NCI-H128 (cell line): ENCODE results near the gene ZCCHC2.
A peak's percentile ranks its signal among the peaks of the same experiment; 100 is the strongest.

Source experiments
- DNase-seq: peaks from one replicate; lab custom pipeline; 2025; ENCODE audit not compliant: unreplicated experiment; lab: John Stamatoyannopoulos, UW

ZCCHC2 gene

DNA sequence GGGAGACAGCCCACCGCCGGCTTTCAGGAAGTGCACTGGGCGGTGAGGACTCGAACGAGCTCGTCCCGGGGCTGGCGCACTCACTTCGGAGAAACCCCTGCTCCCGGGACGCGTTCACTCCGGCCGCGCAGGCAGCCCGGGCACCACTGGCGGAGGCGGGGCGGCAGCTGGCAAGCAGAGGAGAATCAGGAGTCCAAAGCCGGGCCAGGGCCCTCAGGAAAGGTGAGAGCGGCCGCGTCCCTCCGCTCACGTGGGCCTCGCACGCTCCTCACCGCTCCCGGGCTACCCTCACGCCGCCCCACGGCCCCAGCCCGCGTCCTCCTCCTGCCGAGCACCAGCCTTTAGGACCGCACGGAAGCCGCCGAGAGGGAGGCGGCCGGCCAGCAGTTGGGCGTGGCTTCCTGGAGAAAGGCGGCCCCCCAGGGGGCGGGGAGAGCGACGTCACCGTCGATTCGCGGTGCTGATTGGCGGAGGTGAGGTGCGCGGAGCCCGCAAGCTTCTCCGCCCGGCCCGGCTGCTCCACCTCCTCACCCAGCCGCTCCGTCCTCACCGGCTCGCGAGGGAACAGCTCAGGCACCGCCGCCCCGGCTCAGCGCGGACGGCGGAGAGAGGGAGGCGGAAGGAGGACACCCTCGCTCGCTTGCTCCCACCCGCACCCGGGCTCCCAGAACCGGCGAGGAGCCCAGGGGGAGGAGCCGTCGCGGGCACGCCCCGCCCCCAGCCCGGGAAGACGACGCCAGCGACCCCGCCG lies at the start of gene ZCCHC2:
TSS of gene ZCCHC2 (plus strand) at position 522 of the 751 bp plus-strand sequence. CDS start 400 bp downstream, outside the sequence.
- peak; percentile 98 for DNase-seq

DNA sequence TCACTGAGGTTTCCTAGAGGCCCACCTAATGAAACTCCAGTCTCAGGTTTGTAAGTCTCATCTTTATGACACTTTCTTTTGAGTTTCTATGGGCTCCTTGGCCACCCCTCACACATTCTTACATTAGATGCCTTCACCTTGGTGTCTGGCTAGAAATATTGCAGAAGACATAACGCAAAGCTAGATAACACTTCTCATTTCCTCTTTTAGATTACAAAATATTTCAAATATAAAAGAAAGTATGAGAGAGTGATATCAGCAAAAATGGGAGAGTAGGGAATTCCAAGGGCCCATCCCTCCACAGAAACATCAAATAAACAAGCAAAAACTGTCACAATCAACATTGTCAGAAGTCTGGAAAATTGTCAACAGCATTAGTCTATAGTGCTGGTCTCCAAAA lies 43.3 kb upstream of the ZCCHC2 start:
- DNase-seq, result no peak

DNA sequence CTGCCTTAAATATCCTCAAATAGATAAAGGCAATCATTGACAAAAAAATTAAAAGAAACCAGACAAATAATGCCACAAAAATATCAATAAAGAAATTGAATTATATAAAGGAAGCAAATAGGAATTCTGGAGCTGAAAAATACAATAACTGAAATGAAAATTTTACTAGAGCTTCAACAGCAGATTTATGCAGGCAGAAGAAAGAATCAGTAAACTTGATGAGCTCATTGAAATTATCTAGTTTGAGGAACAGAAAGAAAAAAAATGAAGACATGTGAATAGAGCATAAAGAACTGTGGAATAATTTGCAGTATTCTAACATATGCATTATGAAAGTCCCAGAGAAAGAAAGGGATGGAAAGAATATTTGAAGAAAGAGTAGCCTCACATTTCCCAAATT lies 41.9 kb upstream of the ZCCHC2 start:
- DNase-seq, result no peak

DNA sequence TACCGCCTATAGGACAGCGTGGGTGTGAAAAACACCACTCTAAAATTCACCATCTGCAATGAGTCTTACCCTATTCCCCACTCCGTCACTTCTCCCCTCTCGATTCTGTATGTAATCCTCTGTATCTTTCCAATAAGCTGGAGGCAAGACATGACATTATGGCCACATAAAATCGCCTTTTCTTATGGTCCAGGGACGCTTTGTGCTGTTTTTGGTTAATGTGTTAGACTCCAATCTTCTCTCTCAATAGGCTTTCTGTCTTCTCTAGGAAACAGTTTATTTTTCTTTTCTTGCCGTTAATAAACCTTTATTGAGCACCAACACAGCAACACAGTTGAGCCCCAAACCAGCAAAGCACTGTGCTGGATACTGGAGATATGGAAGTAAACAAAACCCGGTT lies 37.9 kb upstream of the ZCCHC2 start:
- no peak for DNase-seq

DNA sequence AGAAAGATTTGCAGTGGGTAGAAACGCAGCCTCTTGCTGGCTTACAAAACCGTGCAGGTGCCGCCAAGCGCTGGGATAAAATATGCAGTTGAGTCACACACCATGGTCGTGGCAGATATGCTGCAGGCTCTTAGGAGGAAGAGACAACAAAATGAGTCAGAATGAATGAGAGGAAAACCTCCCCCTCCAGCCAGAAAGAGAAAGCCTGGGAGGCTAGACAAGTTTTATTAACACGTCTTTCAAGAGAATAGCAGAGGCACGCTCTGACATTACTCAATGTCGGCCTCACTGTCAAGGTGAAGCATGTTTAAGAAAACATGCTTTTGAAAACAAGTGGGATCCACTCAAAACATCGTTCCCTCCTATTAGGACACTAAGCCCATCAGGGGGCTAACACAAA lies 37.1 kb upstream of the ZCCHC2 start:
- DNase-seq, result no peak

DNA sequence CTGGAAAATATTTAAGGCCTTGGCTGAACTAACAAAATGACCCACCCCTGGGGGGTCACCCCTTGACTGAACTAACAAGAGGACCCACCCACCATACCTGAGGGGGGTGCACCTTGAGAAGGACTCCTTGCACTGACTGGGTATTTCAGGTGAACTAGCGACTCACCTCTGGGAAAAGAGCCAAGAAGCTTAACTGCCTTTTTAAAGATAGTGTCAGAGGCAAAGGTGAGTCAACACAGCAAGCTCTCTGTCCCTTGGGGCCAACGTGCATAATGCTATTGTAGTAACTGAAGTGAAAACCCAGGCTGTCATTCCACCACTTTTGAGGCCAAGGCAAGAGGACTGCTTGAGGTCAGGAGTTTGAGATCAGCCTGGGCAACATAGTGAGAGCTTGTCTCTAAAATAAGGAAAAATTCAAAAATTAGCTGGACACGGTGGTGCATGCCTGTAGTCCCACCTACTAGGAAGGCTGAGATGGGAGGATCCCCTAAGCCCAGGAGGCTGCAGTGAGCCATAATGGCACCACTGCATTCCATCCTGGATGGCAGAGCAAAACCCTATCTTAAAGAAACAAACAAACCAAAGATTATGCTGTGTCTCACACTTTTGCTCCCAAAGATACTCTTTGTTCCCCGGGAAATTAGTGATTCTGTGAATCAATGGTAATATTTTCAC lies 36.4 kb upstream of the ZCCHC2 start:
- DNase-seq, result peak; percentile 49

DNA sequence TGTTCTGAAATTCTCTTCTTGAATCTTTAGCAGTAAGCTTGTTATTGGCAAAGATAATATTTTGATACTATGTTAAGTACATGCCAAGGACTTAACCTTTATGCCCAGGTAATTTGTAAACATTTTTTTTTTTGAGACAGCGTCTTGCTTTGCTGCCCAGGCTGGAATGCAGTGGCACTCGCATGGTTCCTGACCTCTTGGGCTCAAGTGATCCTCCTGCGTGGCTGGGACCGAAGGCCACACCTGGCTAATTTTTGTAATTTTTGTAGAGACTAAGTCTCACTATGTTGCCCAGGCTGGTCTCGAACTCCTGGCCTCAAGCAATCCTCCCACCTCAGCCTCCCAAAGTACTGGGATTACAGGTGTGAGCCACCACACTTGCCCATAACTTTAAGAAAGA lies 35.7 kb upstream of the ZCCHC2 start:
- no peak for DNase-seq

DNA sequence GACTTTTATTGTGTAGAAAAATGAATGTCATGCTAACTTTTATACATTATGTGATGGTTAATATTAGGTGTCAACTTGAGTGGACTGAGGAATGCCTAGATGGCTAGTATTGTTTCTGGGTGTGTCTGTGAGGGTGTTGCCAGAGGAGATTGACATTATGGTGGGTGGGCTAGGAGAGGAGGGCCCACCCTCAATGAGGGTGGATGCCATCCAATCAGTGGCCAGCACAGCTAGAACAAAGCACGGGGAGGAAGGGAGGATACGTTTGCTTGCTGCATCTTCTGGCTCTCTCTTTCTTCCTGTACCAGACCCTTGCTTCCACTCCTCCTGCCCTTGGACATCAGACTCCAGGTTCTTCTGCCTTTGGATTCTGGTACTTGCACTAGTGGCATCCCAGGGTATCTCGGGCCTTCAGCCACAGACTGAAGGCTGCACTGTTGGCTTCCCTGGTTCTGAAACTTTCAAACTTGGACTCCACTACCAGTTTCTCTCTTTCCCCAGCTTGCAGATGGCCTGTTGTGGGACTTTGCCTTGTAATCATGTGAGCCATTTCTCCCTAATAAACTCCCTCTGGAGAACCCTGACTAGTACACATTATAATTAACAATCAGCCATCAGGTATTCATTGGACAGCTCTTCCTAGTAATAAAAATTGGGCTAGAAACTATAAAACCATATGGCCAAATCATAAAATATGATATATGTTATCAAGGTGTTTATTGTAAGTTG lies 31.7 kb upstream of the ZCCHC2 start:
- DNase-seq, result no peak

DNA sequence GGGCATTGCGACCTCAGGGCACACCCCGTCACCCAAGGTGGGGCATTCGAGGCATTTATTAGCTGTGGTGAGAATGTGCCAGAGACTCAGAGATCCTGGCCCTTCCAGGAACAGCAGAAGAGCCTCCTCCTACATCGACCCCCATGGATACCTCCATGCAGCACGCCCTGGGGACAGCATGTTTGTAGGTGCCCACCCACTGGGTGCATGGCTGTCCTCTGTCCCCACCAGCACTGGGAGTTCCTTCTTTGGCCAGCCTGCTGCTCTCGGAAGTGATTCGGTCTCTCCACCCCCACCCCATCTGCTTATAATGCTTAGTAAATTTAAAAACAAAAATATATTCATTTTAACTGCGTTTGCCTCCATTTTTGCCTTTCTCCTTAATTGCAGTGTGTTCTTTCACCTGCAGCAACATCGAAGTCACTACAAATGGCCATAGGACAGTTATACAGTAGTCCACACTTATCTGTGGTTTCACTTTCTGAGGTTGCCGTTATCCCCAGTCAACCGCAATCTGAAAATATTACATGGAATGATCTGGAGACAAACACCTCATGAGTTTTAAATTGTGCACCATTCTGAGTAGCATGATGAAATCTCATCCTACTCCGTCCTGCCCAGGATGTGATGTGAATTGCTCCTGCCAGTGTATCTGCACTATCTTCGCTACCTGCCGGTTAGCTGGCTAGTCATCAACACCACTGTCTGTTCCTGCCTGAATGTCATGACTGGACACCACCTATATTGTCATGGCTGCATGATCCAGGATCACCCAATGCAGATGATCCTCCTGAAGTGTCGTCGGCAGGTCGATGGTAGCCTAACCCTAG lies 29.6 kb upstream of the ZCCHC2 start:
- no peak for DNase-seq

DNA sequence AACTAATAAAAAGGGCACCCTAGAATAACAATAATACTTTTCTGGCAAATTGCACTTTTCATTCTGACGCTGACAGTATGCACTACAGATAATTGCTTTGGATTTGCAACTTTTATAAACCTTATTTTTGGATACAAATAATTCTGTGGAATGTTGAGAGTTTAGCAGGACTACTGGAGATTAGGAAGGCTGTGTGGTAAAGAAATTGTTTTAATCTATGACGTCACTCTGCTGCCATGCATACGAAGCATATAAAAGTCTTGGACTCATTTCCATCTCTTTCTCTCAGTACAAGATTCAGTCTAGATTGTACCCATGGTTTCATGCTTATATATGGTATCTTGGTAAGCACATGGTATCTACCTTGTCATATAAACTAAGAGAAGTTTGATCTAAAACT lies 28.1 kb upstream of the ZCCHC2 start:
- DNase-seq, result no peak

DNA sequence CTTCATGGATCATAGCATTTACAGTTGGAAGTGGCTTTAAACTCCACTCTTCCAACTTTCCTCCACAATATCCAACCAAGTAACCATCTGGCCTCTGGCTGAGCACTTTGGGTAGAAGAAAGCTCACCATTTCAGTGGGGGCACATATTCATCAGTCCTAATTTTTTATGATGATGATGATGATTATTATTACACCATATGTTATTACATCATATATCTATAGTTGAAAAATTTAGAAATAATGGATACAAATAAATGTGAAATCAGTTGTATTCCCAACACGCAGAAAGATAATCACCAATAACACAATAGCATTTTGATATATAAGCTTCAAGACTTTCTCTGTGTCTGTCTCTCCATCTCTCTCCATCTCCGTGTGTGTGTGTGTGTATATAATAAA lies 26.6 kb upstream of the ZCCHC2 start:
- DNase-seq, result no peak

DNA sequence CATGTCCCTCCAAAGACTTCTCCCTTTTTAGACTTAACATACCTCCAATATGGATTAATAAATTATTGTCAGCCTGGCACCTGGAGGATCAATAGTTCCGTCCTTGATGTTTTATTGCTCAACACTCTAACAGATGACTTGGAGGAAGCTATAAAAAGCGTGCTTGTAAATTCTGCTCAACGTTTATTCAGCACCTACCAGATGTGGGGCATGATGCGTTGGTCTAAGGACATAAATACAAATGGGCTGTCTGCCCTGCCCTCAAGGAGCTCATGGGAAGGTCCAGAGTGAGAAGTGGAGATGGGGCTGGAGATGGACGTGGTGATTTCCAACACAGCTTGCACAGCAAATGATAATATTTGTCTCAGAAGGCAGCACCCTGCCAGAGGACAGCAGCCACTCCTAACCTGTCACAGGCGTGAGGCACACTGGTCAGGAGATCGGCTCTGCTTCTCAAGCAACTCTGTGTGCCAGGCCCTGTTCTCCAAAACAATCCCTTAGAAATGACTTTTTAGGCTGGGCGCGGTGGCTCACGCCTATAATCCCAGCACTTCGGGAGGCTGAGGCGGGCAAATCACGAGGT lies 25.5 kb upstream of the ZCCHC2 start:
- no peak for DNase-seq

DNA sequence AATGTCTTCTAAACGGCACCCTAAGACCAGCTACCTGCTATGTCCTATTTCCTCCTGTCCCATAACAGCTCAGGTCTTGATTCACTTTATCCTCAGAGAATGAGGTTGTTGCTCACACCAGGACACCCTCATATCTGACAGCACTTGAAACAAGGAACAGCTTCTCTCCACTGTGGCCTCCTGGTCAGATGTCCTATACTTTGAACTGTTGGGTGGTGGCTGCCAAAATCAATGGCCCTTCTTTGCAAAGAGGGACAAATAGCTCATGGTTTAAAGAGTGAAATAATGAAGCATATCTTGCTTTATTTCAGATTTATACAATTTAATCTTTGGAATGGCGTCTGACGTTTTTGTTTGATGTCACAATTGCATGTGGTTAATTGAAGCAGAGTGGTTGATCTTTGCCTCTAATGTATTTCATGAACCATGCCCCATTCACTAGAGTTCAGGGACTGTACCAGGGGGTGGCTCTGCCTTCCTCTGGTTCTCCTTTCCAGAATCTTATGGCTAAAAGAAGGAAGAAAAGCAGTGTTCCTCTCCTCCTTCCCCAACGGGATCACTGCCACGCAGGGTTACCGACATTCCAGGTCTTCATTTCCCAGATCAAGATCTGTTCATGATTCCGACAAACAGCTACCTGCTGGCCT lies 24.1 kb upstream of the ZCCHC2 start:
- DNase-seq, result no peak

DNA sequence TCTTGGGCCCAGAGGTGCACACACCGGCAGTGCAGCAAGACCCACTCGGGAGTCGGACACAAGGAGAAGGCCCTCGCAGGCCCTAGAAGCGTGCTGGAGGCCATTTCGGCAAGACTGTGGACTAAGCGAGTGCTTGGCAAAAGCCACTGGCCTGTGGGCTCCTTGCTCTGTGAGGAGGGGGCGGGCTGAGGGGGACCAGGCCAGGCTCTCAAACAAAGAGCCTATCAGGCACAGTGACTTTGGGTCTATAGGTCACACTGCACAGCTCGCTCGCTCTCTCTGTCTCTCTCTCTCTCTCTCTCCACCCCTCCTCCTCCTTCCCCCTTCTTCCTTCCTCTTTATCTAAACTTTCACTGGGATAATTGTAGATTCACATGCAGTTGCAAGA lies 23.6 kb upstream of the ZCCHC2 start:
- DNase-seq, result no peak

DNA sequence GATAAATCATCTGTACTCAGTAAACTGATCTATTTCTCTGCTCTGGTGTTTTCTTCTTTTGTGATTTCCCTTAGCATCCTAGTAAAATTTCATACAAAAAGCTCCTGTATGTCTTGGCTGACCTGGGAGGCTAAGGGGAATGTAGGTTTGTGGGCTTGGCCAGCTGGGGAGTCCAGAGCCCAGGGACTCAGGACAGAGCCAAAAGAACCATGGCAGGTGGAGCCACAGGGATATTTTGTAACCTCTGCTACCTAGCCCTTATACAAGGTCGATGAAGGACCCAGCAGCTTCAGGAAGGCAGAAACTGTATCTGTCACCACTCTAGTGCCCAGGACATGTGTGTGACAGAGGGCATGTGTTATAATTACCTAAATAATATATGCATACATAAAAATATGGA lies 22.7 kb upstream of the ZCCHC2 start:
- no peak for DNase-seq

DNA sequence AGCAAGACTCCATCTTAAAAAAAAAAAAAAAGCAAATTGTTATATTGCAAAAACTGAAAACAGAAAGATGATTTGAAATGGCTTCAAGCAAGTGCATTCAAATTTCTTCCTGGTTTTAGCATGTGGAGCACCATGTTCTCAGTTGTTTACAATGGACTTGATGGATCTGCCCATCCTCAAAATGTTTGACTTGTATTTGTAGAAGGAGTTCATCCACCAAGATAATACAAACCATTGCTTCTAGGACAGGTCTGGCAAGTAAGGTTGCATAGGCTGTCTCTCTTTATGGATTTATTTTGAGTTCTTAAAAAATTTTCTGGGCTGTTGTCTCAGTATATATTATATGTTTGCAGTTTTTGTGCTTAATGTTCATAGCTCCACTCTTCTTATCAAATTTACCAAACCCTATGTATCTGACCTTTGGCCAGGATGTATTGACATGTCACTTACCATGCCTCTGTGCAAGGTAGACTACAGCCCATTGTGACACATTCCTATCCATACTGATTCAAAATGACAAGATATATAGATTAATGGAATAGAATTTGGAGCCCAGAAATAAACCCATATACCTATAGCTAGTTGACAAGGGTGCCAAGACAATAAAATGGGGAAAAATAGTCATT lies 21.7 kb upstream of the ZCCHC2 start:
- DNase-seq, result no peak

DNA sequence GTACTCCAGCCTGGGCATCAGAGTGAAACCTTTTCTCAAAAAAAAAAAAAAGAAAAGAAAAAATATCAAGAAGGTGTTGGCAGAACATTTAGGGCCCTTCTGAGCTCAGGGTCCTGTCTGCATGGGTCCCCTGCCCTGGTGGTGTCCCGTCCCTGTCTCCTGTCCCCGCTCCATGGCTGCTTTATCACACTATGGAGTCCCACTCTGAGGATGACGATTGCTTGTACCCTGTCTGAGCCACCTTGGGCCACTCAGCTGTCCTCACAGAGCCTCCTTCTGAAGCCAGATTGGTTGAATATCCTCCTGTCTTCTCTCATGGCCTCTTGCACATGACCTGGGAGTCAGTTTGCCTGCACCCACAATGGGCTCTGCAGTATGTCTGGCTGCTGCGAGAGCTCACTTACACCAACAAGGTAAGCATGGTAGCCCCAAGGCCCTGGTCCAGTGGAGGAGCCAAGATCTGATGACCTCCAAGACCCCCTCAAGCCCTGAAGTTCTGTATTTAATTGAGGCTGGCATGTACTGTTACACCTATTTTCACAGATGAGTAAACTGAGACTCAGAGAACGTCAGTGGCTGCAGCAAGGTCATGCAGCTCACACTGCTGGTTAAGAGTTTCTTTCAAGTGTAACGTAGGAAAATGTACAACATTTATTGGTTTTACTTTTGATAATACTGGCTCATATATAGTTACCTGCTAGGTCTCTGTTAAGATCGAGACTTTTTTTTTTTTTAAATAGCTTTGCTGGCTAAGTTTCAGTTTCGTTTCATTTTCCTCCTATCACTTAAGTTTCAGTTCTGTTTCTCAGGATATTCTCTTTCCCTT lies 16.9 kb upstream of the ZCCHC2 start:
- no peak for DNase-seq

DNA sequence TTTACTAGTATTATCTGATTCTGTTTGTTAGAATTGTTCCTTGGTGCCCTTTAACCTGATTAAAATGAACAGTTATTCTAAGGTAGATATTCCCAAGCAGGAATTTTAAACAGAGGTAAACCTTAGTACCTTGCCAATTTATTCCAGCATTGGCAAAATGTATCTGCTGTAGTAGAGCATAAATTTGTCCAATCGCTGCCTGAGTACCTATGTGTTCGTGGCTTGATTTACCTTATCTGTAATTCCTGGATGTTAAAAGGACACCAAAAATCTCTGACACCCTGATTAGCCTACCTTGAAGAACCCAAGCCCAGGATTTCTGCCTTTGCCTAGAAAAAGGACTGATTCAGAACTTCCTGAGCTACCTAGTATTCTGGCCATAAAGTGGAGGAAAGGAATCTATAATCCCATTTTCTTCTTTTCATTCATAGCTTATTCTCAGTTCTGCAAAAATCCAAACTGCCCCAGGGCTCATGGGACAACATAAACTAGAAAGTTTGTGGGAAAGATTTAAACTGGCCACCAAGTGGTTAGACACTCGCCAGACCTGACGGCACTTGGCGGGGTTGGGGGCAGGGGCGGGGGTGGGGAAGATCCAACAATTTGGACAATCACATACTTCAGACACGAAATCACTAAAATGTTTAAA lies 16.2 kb upstream of the ZCCHC2 start:
- DNase-seq, result no peak

DNA sequence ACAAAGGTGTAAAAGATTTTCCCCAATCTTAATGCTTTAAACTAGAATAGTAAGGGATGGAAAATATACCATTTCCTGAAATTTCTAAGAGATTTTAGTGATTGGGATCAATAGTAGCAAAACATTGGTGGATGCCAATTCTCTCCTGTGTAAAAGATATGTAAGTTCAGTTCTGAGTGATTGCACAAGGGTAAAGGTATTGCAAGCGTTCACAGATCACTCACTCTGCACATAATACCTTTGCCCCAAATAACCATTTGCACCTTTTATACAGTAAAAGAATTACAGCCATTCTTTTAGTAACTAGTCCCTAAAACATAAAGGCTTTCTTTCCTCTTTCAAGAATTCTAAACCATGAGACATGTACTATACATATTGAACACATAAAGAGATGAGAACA lies 13.0 kb upstream of the ZCCHC2 start:
- no peak for DNase-seq
